Right ventricle myocardium inferior (tissue), 1 donor: ENCODE measurements around the gene PDXDC1. TPM values are rescaled to one million over a fixed set of nuclear protein-coding genes. Genes with fewer than 3 reads are reported as not detected.
"Not testable (repeated sequence)": the region's sequence is repeated elsewhere in the genome, so short reads cannot be mapped to it uniquely, and the experiment has no call there.

ENCODE experiments used
- ATAC-seq: fragments of 200-7000 bp; cut with Tn5 transposase; one replicate; pipeline ENCODE4 v1.9.1; 2020; ENCODE audit warnings: mild to moderate bottlenecking, moderate library complexity
- DNase-seq: peaks from one replicate; pipeline ENCODE4 v3.0.0; 2021; ENCODE audit errors: missing footprints
- intact Hi-C: fragments of 100-400 bp; cut with DNase I; formaldehyde crosslinking; loops from one replicate; pipeline ENCODE4 v1.11.0; 2022
- total RNA-seq: library from RNA; stranded (reverse); fragmentation: NEBNext Ultra II Directional; extraction: Animal tissue kit (Norgen Biotek cat#: 25700); gene quantifications from one replicate; pipeline ENCODE4 v1.2.1, GENCODE V29; 2021
- donor health status: DM: no; HTN: yes; CAD: no; lungs with severe emphysema.

PDXDC1 gene
- total RNA-seq, 1 donor from 2014 or later: 79.0 TPM

DNA sequence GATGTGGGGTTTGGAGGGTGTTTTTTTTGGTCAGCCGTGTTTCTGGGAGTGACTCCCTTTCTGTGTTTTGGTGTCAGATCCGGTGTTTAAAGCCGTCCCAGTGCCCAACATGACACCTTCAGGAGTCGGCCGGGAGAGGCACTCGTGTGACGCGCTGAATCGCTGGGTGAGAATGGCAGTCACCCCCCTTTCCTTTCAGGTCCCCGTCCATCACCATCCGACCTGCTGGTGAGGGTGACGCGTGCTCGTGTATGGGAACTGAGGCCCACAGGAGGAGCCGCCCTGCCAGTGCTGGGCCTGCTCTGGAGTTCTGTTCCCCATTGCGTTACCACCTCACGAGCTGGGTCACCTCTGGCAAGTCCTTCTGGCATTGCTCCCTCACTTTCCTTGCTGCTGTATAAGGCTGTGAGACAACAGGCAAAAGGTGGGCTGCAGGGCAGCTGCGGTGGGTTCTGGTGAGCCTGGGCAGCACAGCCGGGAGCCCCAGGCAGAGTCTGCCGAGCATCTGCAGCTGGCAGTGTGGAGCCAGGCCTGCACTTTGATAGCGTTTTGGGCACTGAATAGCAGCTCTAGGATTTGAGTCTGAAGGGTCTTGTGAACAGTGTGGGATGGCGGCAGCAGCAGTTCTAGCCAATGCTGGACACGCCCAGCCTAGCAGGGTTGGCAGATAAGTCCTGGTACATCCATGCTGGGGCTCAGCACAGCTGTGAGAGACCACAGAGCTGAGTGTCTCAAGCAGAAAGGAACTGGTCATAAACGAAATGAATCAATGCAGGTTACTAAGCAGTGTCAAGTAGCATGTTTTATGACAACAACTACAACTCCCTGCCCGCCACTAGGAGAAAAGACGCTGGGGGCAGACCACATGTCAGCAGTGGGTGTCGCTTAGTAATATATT lies 54.2 kb downstream of the PDXDC1 start:
- DNase-seq, intact Hi-C loops: not testable (repeated sequence)
- ATAC-seq: peak; percentile 14

DNA sequence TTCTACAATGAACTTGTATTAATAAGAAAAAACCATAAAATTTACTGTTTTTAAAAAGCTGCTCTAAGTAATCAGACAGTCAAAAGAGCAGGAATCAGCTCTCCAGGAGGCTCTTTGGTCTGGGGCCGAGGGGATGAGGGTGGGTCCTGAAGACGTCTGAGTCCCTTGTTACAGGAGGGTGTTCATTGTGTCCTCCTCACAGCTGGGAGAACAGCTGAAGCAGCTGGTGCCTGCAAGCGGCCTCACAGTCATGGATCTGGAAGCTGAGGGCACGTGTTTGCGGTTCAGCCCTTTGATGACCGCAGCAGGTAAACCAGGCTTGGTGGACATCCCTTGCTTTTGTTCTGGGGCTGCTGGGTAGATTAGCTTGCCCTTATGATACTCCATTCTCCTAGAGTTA lies 54.9 kb downstream of the PDXDC1 start:
- intact Hi-C loops, ATAC-seq, DNase-seq: not testable (repeated sequence)

DNA sequence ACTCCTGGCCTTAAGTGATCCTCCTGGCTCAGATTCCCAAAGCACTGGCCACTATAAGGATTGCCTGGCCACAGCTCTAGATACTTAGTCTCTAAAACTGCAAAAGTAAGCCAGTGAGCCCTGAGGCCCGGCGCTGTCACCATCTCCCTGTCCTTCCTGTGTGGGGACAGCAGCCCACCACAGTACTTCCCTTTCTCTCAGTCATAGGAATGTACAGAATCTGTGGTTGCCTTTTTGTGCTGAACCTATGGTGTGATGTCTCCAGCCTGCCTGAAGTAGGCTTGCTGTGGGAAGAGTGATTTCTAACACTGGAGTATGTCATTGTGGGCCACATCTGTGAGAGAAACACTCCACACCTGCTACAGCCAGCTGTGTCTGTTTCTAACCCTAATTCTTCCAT lies 56.4 kb downstream of the PDXDC1 start:
- DNase-seq (no peak), ATAC-seq (no peak)
- intact Hi-C loops: no loop called here

DNA sequence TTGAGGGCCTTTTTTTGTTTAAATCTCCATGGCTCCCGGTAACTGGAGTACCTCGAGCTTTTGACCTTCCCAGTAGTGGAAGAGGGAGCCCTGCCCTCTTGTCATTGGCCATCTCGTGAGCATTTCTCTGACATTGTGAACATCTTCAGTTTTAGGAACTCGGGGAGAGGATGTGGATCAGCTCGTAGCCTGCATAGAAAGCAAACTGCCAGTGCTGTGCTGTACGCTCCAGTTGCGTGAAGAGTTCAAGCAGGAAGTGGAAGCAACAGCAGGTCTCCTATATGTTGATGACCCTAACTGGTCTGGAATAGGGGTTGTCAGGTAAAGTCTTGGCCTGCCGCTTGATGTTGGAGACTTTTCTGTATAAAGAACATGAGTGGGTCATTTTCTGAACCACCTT lies 56.8 kb downstream of the PDXDC1 start:
- intact Hi-C loops: no loop called here
- DNase-seq (no peak), ATAC-seq (no peak)

DNA sequence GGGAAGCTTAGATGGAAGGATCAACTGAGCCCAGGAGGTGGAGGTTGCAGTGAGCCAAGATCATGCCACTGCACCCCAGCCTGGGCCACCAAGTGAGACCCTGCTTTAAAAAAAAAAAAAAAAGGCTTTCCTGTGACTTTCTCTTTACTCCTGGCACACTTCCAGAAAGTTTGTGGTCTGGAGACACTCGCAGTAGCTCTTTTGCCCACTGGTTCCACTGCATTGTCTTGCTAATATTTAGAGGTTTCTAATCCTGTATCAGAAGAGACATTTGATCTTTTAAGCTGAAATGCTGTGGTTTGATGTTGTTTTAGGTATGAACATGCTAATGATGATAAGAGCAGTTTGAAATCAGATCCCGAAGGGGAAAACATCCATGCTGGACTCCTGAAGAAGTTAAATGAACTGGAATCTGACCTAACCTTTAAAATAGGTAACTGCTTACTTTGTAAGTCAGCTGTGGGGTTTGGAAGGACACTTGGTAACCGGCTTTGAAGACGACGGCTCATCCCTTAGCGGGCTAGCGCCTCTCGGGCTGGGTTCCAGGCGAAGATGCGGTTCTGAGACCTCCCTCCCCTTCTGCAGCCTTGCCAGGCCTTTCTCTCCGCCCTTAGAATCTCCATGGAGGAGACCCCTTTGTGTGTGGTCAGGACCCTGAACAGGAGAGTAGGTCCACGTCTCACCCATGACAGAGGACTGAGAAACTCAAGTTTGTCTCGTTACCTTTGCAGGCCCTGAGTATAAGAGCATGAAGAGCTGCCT lies 57.9 kb downstream of the PDXDC1 start:
- DNase-seq (no peak), ATAC-seq (no peak)
- intact Hi-C loops: no loop called here

- intact Hi-C loops: no loop called here
- no peak for DNase-seq
- peak; percentile 83 for ATAC-seq
Observed at GRCh38 chr16:15033309-15033707, 58.5 kb downstream of the PDXDC1 start.

DNA sequence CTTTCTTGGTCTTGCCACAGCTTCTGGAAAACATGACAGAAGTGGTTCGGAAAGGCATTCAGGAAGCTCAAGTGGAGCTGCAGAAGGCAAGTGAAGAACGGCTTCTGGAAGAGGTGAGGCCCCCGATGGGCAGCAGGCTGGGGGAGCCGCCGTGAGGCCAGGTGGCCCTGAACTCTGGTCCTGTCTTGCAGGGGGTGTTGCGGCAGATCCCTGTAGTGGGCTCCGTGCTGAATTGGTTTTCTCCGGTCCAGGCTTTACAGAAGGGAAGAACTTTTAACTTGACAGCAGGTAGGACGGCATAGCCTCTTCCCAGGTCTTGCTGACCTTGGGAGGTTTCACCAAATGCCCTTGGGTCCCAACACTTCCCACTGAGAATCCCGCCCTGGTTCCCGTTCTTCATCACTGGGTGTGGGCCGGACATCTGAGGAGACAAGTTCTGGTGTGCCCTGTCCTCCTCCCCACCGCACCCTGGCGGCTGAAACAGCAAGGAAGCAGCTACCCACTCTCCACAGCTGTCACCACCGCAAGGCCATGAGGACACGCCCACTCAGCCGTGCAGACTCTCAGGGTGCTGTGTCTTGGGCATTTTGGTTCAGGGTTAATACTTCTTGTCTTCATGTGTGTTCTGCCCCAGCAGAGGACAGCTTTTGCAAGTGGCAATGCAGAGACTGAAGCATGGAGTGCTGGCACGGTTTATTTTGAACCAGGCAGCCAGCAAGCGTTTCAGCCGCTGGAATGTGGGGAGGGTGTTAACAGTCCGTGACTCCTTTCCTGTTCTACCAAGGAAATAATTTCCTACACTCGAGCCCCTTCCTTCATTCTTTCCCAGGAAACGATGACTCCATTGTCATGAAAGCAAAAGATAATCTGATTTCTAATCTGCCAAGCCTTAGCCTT lies 59.7 kb downstream of the PDXDC1 start:
- ATAC-seq (peak; percentile 40), DNase-seq (no peak)
- intact Hi-C loops: no loop called here

DNA sequence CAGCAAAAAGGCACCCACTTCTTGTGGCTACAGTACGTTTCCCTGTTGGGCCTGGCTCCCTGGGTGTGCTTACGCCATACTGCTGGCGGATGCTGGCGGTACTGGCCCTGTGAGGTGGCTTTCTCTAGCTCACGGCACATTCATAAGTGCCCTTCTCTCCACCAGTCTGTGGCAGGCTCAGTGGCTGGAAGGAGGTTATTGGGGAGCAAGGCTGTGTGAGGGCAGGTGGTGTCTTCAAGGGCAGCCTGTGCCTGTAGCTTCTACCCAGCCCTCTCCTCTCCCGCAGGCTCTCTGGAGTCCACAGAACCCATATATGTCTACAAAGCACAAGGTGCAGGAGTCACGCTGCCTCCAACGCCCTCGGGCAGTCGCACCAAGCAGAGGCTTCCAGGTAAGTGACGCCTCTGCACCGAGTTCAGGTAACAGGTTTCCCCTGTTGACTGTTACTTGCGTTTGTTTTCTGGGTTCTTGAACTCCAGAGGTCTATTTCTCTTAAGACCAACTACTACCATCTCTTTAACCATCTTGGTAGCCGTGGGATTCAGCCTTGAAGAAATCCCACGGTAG lies 60.4 kb downstream of the PDXDC1 start:
- DNase-seq: no peak
- intact Hi-C loops: no loop called here
- no peak for ATAC-seq

GRCh38 chr16:15037003-15037402 lies 62.2 kb downstream of the PDXDC1 start:
- ATAC-seq (no peak), DNase-seq (no peak)

DNA sequence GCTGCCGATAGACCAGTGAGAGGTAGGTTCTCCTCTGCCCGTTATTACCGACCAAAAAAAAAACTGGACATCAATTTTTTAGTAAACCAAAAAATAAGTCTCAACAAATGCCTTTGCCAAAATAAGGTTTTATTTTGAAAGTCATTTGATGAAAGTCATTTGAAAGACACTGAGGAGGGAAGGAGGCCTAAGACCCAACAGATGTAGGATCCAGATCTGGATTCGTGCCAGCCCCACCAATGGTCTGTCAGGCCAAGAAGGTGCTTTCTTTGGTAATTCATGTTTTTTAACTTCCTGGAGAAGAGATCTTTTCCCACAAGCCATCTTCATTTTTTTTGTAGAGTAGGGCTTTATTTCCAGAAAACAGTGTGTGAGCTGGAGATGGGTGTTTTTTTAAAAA lies 62.9 kb downstream of the PDXDC1 start:
- intact Hi-C loops: no loop called here
- DNase-seq (no peak), ATAC-seq (no peak)

More at GRCh38 chr16:15037003-15037402, 62.2 kb downstream of the PDXDC1 start:
- intact Hi-C loops: no loop called here

DNA sequence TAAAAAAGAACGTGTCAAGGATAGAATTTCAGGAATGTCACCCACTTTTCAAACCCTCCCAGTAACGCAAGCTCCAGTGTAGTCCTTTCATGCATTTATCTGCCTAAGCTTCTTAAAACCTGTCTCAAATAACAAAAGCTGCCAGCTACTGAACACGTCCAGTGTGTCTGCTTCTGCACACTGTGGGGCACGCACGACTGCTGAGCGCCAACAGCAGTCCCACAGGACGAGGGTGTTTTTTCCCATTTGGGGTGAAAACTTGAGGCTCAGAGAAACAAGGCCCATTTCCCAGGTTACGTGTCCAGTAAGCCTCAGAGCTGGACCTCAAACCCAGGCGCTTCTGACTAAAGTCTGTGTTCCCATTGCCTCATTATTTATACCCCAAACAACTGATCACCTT lies 63.9 kb downstream of the PDXDC1 start:
- ATAC-seq (no peak), DNase-seq (no peak)
- intact Hi-C loops: no loop called here

DNA sequence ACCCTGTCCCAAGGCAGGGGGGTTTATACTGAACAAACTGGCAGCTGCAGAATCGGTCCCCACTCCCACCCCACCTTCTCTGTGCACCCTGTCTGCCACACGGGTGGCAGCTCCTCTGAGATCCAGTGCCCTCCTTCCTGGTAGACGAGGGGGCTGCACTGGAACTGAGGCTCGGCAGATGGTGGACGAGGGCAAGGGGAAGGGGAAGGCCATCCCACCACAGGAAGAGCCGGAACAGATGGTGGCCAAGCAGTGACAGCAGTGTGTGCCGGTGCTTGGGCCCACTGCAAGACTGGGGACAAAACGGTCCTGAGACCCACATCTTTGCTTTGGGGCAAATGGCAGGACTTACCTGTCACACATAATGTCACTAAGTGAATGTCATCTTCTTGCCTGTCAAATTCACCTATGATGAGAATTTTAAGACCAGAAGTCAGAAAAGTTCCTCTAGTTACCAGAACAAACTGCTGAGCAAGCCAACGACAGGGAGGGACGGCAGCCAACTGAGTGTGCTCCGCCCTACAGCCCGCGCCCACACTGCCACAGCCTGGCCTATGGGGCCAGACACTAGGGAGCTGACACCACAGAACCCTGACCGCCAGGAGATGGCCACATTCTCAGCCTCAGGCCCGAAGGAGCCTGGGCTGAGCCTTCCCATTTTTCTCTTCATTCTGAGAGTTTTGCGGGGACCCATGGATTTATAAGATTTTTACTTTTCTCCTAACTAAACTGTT lies 66.6 kb downstream of the PDXDC1 start:
- intact Hi-C loops: no loop called here

DNA sequence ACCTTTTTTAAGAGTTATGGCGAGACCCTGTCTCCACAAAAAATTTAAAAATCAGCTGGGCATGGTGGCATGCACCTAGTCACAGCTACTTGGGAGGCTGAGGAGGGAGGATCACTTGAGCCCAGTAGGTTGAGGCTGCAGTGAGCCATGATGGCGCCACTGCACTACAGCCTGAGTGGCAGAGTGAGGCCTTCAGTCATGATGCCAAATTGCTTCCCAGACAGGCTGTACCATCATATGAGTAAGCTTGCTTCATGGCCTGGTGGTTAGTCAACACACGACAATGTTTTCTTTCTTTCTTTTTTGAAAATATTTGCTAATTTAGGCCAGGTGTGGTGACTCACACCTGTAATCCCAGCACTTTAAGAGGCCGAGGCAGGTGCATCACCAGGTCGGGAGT lies 68.5 kb downstream of the PDXDC1 start:
- intact Hi-C loops: no loop called here
- ATAC-seq (no peak), DNase-seq (no peak)

More for the DNA sequence above, 66.6 kb downstream of the PDXDC1 start:
- DNase-seq: peak; percentile 89
- peak; percentile 98 for ATAC-seq

GRCh38 chr16:15044286-15044685 lies 69.5 kb downstream of the PDXDC1 start:
- ATAC-seq (no peak), DNase-seq (no peak)
- intact Hi-C loops: no loop called here

GRCh38 chr16:15045270-15045669 lies 70.4 kb downstream of the PDXDC1 start:
- intact Hi-C loops, DNase-seq, ATAC-seq: not testable (repeated sequence)

DNA sequence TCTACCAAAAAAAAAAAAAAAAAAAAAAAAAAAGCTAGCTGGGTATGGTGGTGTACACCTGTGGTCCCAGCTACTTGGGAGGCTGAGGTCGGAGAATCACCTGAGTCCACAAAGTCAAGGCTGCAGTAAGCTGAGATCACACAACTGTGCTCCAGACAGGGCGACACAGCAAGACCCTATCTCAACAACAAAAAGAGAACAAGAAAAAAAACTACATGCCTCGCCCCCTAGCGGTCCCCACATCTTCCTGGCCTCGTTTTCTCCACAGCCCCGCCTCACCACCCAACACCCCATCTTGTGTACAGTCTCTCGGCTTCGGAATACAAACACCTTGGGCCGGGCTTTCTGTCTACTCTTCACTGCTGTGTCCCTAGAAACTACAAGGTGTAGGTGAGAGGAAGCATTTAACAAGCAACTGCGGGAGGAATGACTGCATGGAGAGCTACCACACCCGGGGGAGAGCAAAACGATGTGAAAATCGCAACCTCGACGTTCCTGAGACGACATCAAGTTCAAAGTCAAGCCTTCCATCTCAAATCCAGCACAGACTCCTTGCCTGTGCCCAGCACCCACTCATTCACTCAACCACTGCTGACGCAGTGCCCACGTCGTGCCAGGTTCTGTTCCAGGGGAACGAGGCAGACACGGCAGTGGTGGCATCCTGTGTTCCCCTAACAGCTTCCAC lies 72.0 kb downstream of the PDXDC1 start:
- no peak for ATAC-seq
- intact Hi-C loops: no loop called here
- DNase-seq: no peak

- no peak for ATAC-seq
- intact Hi-C loops: no loop called here
- DNase-seq: no peak
Observed at GRCh38 chr16:15049581-15050180, 74.9 kb downstream of the PDXDC1 start.
